Measurements from ENCODE around the gene CTSO.

DNA sequence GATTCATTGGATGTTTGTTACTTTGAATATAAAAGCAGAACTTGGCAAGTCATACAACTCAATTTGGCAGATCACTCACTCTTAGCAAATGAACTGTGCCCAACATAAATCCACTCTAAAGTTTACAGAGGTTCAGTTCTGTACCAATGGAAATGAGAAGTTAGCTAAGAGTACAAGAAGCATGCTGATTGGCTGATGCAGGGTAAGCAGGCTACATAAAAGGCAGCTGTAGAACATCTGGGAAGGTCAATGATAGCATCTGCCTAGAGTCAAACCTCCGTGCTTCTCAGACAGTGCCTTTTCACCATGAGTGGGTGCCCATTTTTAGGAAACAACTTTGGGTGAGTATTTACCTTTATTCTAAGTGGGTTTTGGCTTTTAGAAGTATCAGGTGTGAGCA is 50.2 kb downstream of the CTSO start, which contains the start of gene TDO2:
- TF ChIP-seq, protein P1, sequence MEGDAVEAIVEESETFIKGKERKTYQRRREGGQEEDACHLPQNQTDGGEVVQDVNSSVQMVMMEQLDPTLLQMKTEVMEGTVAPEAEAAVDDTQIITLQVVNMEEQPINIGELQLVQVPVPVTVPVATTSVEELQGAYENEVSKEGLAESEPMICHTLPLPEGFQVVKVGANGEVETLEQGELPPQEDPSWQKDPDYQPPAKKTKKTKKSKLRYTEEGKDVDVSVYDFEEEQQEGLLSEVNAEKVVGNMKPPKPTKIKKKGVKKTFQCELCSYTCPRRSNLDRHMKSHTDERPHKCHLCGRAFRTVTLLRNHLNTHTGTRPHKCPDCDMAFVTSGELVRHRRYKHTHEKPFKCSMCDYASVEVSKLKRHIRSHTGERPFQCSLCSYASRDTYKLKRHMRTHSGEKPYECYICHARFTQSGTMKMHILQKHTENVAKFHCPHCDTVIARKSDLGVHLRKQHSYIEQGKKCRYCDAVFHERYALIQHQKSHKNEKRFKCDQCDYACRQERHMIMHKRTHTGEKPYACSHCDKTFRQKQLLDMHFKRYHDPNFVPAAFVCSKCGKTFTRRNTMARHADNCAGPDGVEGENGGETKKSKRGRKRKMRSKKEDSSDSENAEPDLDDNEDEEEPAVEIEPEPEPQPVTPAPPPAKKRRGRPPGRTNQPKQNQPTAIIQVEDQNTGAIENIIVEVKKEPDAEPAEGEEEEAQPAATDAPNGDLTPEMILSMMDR (conservative IDR thresholded peaks at IDR 0.05) = no peak
- no peak for TF ChIP-seq EZH2 (IDR thresholded peaks at IDR 0.05; ENCODE audit: low read depth)

All from PC-9 (cell line).